ENCODE data around the gene PPP1R14B. TPM values are rescaled to one million over a fixed set of nuclear protein-coding genes. Genes with fewer than 3 reads are reported as not detected.

The PPP1R14B gene
- total and polyA plus RNA-seq, 2 of the 13 experiments (the other 11 are each of a cell fraction or from before 2014, with no cell fraction given) = 110 to 148 TPM

GRCh38 chr11:64239662-64240434, 6.9 kb downstream of the PPP1R14B start:
- peak overlapping the region; percentile 63 to 90 (median 84) for H3K4me3 ChIP-seq (replicated peaks in 1 of 3; ENCODE audit: insufficient read depth in 1 of 3, low read depth in 2 of 3, low read length in 3 of 3)
- POLR2A ChIA-PET = no interaction called here
- peak overlapping the region; percentile 92 for H3K9ac ChIP-seq (ENCODE audit: insufficient read depth, low read depth, low read length)
- BruUV-seq (replicated peaks) = no TSS peak
- in situ Hi-C loops (cut with HindIII; ENCODE audit: extremely low pct_ligation_motif_present, low pct_unique_long_range_greater_than_20kb) = loop anchor here (5.0 kb wide), 1 partner anchor 62 kb away; the partner anchor contains the start of gene CATSPERZ
- H3K27ac ChIP-seq (ENCODE audit: extremely low read length, insufficient read depth, low read length) = peak overlapping the region; percentile 91
- no peaks in the 10 kb centered on the region for H4K20me1 ChIP-seq (ENCODE audit: insufficient read depth, low read length)
- peak overlapping the region; percentile 100 for H3K4me2 ChIP-seq (ENCODE audit: low read depth, low read length)
- peaks cover 0 to 11% of the 10 kb centered on the region in 2 experiments; a peak in 3 of 5 replicates for H3K36me3 ChIP-seq (replicated peaks in 1 of 2; ENCODE audit: control insufficient read depth in 1 of 2, insufficient read depth in 2 of 2, low read length in 2 of 2)
- H3K27me3 ChIP-seq (ENCODE audit: control insufficient read depth in 1 of 2, insufficient read depth in 2 of 2, low read length in 2 of 2) = no peaks in the 10 kb centered on the region; a peak in 1 of 5 replicates
- WGBS (ENCODE audit: low lambda C conversion rate) = 83% methylated on average over 11 of the region's 11 CpGs
- H3K9me3 ChIP-seq (ENCODE audit: low read length) = no peaks in the 10 kb centered on the region
- intact Hi-C loops (cut with micrococcal nuclease; ENCODE audit: unreplicated experiment) = loop anchor here (5.0 kb wide), 1 partner anchor 53 kb away; the partner anchor contains the start of gene STIP1
- no peak for ATAC-seq
- H2AFZ ChIP-seq (ENCODE audit: low read length) = no peak overlapping the region
- no peak for FAIRE-seq
- CTCF ChIA-PET (ENCODE audit: low intra/inter-chr PET ratio, low total read pairs) = no interaction called here
- DNase-seq (ENCODE audit: low spot score) = no peak
- H3K79me2 ChIP-seq (ENCODE audit: insufficient read depth, low read length) = peaks cover 16% of the 10 kb centered on the region
- peaks cover 67% of the 10 kb centered on the region for H3K4me1 ChIP-seq (ENCODE audit: insufficient read depth, low read length)
- TF ChIP-seq SIN3A (IDR thresholded peaks at IDR 0.05; ENCODE audit: borderline replicate concordance, low read depth, low read length) = no peak
- TF ChIP-seq ZBTB42 (CRISPR knock-in tag; IDR thresholded peaks at IDR 0.05) = 0 out of 2 replicates have a peak, but pooled peaks have one; percentile 11
- no peak for TF ChIP-seq ZZZ3 (CRISPR knock-in tag; IDR thresholded peaks at IDR 0.05; ENCODE audit: borderline replicate concordance)
- TF ChIP-seq ZBTB33 (CRISPR knock-in tag; IDR thresholded peaks at IDR 0.05) = 0 out of 2 replicates have a peak, but pooled peaks have one; percentile 21
- TF ChIP-seq, protein P1, sequence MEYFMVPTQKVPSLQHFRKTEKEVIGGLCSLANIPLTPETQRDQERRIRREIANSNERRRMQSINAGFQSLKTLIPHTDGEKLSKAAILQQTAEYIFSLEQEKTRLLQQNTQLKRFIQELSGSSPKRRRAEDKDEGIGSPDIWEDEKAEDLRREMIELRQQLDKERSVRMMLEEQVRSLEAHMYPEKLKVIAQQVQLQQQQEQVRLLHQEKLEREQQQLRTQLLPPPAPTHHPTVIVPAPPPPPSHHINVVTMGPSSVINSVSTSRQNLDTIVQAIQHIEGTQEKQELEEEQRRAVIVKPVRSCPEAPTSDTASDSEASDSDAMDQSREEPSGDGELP (IDR thresholded peaks at IDR 0.05; ENCODE audit: borderline replicate concordance, low read depth) = no peak
- TF ChIP-seq CREB1 (IDR thresholded peaks at IDR 0.05) = no peak
- no peak for TF ChIP-seq CREB1 (CRISPR knock-in tag; IDR thresholded peaks at IDR 0.05)
- peak; percentile 30; the same call in 1 of the 2 replicates for TF ChIP-seq ZNF589 (CRISPR knock-in tag; conservative IDR thresholded peaks at IDR 0.05)
- no peak for TF ChIP-seq KDM3A (CRISPR knock-in tag; IDR thresholded peaks at IDR 0.05; ENCODE audit: low read depth)
- TF ChIP-seq NFE2L1 (CRISPR knock-in tag; IDR thresholded peaks at IDR 0.05; ENCODE audit: borderline replicate concordance) = no peak
- TF ChIP-seq ZNF484 (CRISPR knock-in tag; IDR thresholded peaks at IDR 0.05; ENCODE audit: borderline replicate concordance, low read depth) = no peak
- no peak for TF ChIP-seq ZFAT (CRISPR knock-in tag; conservative IDR thresholded peaks at IDR 0.05)
- TF ChIP-seq PAX8 (CRISPR knock-in tag; IDR thresholded peaks at IDR 0.05; ENCODE audit: borderline replicate concordance) = 0 out of 2 replicates have a peak, but pooled peaks have one; percentile 47
- TF ChIP-seq TARDBP (CRISPR knock-in tag; IDR thresholded peaks at IDR 0.05) = no peak
- no peak for TF ChIP-seq ZFX (CRISPR knock-in tag; IDR thresholded peaks at IDR 0.05; ENCODE audit: low read depth)
- TF ChIP-seq ZNF670 (CRISPR knock-in tag; IDR thresholded peaks at IDR 0.05; ENCODE audit: borderline replicate concordance) = no peak
- TF ChIP-seq KLF12 (CRISPR knock-in tag; IDR thresholded peaks at IDR 0.05; ENCODE audit: borderline replicate concordance) = no peak
- no peak for TF ChIP-seq RBM22 (optimal IDR thresholded peaks at IDR 0.05; ENCODE audit: low read length)
- TF ChIP-seq SRY (CRISPR knock-in tag; IDR thresholded peaks at IDR 0.05) = peak; percentile 10; the same call in 1 of the 2 replicates
- no peak for TF ChIP-seq ZNF557 (CRISPR knock-in tag; IDR thresholded peaks at IDR 0.05)
- peak; percentile 11; the same call in 1 of the 2 replicates for TF ChIP-seq ZSCAN21 (CRISPR knock-in tag; IDR thresholded peaks at IDR 0.05; ENCODE audit: borderline replicate concordance)

Measured in HepG2 (cell line).